ENCODE measurements around the gene ZIK1.
A peak's percentile ranks its signal among the peaks of the same experiment; 100 is the strongest.

ZIK1 gene

GRCh38 chr19:57572415-57572947 is 11.5 kb upstream of the ZIK1 start:
- no peak for DNase-seq (ENCODE audit: low read depth)
- TF ChIP-seq CTCF (conservative IDR thresholded peaks at IDR 0.05; ENCODE audit: control insufficient read depth, insufficient read depth, low read depth, low read length): no peak
- H3K4me3 ChIP-seq (ENCODE audit: control insufficient read depth, low read depth, low read length): no peak overlapping the region

GRCh38 chr19:57576661-57577060 is 7.3 kb upstream of the ZIK1 start:
- H3K4me3 ChIP-seq (ENCODE audit: control insufficient read depth, low read depth, low read length): no peak overlapping the region
- no peak for TF ChIP-seq CTCF (conservative IDR thresholded peaks at IDR 0.05; ENCODE audit: control insufficient read depth, insufficient read depth, low read depth, low read length)
- no peak for DNase-seq (ENCODE audit: low read depth)

GRCh38 chr19:57578487-57579205 is 5.3 kb upstream of the ZIK1 start, which contains the start of gene ZNF416:
TSS of gene ZNF416 (minus strand) at chr19:57578911. CDS start at chr19:57578704, 207 bp downstream.
- peak; percentile 3 for TF ChIP-seq CTCF (conservative IDR thresholded peaks at IDR 0.05; ENCODE audit: control insufficient read depth, insufficient read depth, low read depth, low read length)
- H3K4me3 ChIP-seq (ENCODE audit: control insufficient read depth, low read depth, low read length): peak within 1 kb of the TSS; percentile 77
- peak; percentile 99 for DNase-seq (ENCODE audit: low read depth)

- TF ChIP-seq CTCF (conservative IDR thresholded peaks at IDR 0.05; ENCODE audit: control insufficient read depth, insufficient read depth, low read depth, low read length): no peak
- DNase-seq (ENCODE audit: low read depth): no peak
- no peak overlapping the region for H3K4me3 ChIP-seq (ENCODE audit: control insufficient read depth, low read depth, low read length)
Observed at GRCh38 chr19:57583104-57583520, 833 bp upstream of the ZIK1 start.

- DNase-seq (ENCODE audit: low read depth): peak; percentile 75
- no peak overlapping the region for H3K4me3 ChIP-seq (ENCODE audit: control insufficient read depth, low read depth, low read length)
- no peak for TF ChIP-seq CTCF (conservative IDR thresholded peaks at IDR 0.05; ENCODE audit: control insufficient read depth, insufficient read depth, low read depth, low read length)
Observed at GRCh38 chr19:57587529-57587928, 3.6 kb downstream of the ZIK1 start.

- H3K4me3 ChIP-seq (ENCODE audit: control insufficient read depth, low read depth, low read length): peak overlapping the region; percentile 65
- TF ChIP-seq CTCF (conservative IDR thresholded peaks at IDR 0.05; ENCODE audit: control insufficient read depth, insufficient read depth, low read depth, low read length): no peak
- no peak for DNase-seq (ENCODE audit: low read depth)
Observed at GRCh38 chr19:57599377-57599760, 15.4 kb downstream of the ZIK1 start.

Measured in fibroblast of mammary gland (primary cell).